ENCODE measurements around the gene EIF4A2. TPM values are rescaled to one million over a fixed set of nuclear protein-coding genes. Genes with fewer than 3 reads are reported as not detected.
A peak's percentile ranks its signal among the peaks of the same experiment; 100 is the strongest.

The EIF4A2 gene
- total RNA-seq: 143 TPM

- DNase-seq (ENCODE audit: low spot score) (peak; percentile 91), ATAC-seq (peak; percentile 89)
Observed at GRCh38 chr3:186783058-186783730, at the start of gene EIF4A2. TSS of gene EIF4A2 (plus strand) at chr3:186783577. CDS start at chr3:186783611, 34 bp downstream.

GRCh38 chr3:186742618-186743380 lies 40.6 kb upstream of the EIF4A2 start:
- DNase-seq (ENCODE audit: low spot score) (peak; percentile 29), ATAC-seq (peak; percentile 38)

DNA sequence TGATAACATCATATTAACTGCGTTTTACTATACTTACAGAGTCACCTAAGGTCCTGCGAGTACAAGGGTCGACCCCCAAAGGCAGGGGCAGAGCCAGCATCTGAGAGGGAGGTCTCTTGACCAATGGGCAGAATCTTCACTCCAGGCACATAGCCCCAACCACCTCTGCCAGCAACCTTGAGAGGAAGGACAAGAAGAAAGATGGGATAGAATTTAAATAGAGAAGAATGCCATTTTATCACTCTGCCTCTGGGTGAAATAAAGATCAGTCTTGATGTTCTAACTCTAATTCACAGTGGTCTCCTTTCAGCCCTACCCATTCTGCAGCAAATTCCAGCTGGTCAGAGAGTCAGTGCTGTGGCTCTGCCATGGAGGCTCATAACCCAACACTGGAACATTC lies 39.7 kb upstream of the EIF4A2 start:
- DNase-seq (ENCODE audit: low spot score) (peak; percentile 36), ATAC-seq (no peak)

DNA sequence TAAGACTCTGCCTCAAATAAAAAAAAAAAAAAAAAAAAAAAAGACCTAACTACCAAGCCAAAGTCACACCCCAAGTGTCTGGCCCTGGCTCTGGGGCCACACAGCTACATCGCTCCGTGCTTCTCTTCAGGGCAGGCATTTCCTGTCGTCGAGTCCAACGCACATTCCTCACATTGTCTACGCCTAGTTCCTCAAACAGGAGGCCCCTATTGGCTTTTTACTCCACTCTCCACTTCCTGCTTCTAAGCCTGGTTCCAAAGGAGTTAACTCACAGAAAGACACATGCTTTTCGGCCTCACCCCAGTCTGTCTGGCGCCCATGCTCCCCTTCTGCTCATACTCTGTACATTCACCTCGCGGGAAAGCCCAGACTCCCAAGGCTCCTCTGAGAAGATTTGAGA lies 37.4 kb upstream of the EIF4A2 start:
- peak; percentile 54 for DNase-seq (ENCODE audit: low spot score)
- ATAC-seq: peak; percentile 66

- DNase-seq (ENCODE audit: low spot score): no peak
- ATAC-seq: no peak
Observed at GRCh38 chr3:186750316-186750715, 33.1 kb upstream of the EIF4A2 start.

DNA sequence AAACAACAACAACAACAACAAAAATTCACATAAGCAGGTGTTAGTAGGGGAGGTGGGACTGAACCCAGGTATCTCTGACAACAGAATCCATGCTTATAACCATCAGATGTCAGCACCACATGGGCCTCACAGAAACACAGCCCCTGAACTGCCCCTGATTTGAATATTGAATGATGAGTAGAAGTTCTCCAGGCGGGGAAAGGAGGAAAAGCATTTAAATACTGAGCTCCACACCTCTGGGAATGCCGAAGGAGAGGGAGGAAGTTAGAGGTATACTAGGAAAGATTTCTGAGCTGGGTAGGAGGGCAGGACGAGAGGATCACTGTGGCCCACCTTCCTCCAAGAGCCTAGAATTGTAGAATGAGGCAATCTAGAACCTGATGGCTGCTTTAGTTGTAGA lies 31.9 kb upstream of the EIF4A2 start:
- DNase-seq (ENCODE audit: low spot score): no peak
- no peak for ATAC-seq

DNA sequence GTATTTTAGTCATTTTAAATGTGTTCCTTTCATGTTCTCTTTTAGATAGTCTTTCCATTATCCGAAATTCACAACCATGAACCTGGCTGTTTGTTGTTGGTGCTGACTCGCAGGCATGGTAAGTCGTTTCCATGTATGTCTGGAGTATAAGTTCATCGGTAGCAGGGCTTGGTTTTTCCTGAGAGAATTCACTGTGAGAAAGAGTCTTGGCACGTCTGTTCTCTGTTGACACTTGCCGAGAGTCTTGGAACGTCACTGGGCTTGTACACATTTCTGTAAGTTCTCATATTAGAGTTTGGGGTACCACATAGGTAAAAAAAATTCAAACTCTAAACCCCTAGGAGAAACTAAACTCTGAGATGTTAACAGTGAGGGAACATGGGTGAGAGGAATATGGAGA lies 29.4 kb upstream of the EIF4A2 start:
- DNase-seq (ENCODE audit: low spot score): no peak
- ATAC-seq: no peak

- ATAC-seq: no peak
- DNase-seq (ENCODE audit: low spot score): no peak
Observed at GRCh38 chr3:186754871-186755270, 28.5 kb upstream of the EIF4A2 start.

DNA sequence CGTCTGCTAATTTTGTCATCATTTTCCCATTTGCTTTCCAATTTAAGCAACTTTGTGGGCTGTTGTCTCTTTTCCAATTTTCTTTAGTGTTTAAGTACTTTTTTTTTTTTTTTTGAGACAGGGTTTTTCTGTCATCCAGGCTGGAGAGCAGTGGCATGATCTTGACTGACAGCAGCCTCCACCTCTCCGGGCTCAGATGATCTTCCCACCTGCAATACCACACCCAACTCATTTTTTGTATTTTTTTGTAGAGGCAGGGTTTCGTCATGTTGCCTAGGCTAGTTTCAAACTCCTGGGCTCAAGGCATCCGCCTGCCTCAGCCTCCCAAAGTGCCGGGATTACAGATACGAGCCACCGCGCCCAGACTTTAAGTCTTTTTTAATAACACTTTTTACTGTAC lies 26.2 kb upstream of the EIF4A2 start:
- DNase-seq (ENCODE audit: low spot score) (no peak), ATAC-seq (no peak)

GRCh38 chr3:186757686-186758220 lies 25.6 kb upstream of the EIF4A2 start:
- no peak for DNase-seq (ENCODE audit: low spot score)
- no peak for ATAC-seq

DNA sequence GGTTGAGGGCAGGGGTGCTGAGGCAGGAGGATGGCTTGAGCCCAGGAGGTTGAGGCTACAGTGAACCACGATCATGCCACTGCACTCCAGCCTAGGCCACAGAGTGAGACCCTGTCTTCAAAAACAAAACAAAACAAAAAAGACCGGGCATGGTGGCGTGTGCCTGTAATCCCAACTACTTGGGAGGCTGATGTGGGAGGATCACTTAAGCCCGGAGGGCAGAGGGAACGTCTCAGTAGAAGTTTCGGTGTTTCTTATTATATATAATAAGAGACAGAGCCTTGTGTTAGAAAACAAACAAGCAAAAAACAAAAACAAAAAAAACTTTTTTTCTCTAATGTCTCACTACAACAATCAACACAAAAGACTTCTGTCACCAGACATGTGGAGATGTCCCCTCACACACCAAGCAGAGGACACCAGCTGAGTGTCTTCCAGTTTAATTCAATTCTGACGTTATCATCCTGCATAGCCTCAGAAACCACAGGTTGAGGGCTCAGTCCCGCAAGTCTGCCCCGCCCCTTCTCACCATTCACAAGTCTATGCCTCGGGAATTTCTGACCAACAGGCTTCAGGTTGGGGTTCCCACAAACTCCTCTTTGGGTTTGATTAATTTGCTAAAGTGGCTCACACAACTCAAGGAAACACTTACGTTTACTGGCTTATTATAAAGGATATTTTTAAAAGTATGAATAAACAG lies 24.0 kb upstream of the EIF4A2 start:
- DNase-seq (ENCODE audit: low spot score): no peak
- no peak for ATAC-seq

DNA sequence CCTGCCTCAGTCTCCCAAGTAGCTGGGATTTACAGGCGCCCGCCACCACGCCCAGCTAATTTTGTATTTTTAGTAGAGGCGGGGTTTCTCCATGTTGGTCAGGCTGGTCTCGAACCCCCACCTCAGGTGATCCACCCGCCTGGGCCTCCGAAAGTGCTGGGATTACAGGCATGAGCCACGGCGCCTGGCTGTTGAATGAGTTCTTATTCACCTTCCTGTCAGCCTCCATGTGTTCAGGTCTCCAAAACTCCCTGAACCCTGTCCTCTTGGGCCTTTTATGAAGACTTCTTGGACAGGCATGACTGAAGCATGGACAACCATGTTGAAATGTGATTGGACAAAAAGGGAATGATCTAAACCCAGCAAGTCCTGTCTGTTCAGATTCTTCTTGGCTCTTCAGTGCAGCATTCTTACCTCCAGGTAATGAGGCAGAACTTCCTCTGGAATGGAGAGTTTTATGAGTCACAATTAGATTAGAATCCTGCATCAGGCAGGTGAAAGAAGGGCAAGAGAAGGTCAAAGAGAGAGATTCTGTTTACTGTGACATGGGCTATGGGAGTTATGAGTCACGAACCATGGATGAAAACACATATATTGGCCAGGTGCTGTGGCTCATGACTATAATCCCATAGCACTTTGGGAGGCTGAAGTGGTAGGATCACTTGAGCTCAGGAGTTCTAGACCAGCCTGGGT lies 23.1 kb upstream of the EIF4A2 start:
- ATAC-seq (no peak), DNase-seq (ENCODE audit: low spot score) (no peak)

GRCh38 chr3:186760897-186761447 lies 22.4 kb upstream of the EIF4A2 start:
- no peak for DNase-seq (ENCODE audit: low spot score)

GRCh38 chr3:186772281-186772694 lies 11.1 kb upstream of the EIF4A2 start:
- DNase-seq (ENCODE audit: low spot score): no peak
- peak; percentile 31 for ATAC-seq

More at GRCh38 chr3:186760897-186761447, 22.4 kb upstream of the EIF4A2 start:
- ATAC-seq: peak; percentile 78

DNA sequence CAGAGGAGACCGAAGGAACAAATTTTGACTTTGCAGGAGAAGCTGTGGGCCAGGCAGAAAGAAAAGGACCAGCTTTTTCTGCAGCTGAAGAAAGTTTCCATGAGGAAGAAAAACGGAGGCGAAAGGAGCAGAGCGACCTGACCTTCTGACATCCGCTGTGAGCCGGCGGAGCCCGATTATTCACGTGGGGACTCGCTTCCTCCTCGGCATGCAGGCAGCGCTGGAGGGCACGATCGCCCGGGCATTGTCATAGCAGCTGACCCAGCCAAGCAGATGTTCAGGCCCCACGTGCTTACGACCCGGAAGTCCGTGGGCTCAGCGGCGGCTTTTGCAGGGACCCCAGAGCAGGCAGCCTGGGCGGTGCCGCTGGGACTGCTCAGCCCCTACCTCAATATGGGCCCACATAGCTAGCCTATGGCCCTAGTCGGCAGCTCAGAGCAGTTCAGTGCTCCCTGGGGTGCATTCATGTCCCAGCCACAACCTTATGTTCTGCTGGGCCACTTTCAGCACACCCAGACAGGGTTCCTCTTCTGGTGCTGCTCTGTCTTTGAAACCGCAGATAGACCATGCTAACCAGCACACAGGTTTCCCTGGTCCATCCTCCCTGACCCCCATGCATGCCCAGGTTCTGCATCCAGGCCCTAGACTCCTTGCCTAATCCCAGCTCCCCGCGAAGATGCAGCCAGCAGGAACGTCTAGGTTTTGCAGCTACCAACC lies 10.5 kb upstream of the EIF4A2 start:
- peak; percentile 71 for DNase-seq (ENCODE audit: low spot score)
- peak; percentile 92 for ATAC-seq

GRCh38 chr3:186775999-186776398 lies 7.4 kb upstream of the EIF4A2 start:
- DNase-seq (ENCODE audit: low spot score) (no peak), ATAC-seq (no peak)

DNA sequence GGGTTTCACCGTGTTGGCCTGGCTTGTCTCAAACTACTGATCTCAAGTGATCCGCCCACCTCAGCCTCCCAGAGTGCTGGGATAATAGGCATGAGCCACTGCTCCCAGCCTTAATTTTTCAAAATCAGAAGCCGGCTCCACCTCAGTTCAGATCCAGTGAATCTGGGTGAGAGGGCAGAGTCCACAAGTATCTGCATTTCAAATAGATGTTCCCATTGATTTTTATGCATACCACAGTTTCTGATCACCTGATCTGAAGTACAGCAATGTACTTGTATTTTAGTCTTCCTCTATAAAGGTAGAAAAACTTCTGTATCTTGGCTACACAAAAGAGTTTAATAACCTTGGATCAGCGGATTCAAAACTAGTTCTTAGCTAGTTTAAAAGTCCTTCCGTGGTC lies 4.2 kb upstream of the EIF4A2 start:
- ATAC-seq (no peak), DNase-seq (ENCODE audit: low spot score) (no peak)

DNA sequence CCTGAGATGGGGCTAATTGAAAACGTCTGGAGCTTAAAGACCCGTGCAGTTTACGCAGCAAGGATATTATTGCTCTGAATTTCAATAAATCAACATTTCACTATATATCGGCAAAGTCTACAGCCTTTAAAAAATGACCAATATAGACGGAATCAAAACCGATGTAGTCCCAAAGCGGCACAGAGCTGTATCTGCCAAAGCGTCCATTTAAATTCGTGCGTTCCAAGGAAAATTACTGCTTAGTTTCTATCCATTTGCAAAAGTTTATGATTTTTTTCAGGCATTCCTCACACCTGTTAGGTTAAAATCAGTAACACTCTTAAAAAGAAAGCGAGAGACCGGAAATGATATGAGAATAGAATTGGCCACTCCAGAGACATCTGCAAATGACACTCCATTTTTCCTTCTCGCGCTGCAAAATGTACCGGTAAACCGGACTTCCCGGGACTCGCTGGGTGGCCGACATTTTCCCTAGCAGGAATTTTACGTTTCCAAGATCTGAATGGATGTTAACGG lies 777 bp upstream of the EIF4A2 start:
- no peak for DNase-seq (ENCODE audit: low spot score)
- peak; percentile 21 for ATAC-seq

DNA sequence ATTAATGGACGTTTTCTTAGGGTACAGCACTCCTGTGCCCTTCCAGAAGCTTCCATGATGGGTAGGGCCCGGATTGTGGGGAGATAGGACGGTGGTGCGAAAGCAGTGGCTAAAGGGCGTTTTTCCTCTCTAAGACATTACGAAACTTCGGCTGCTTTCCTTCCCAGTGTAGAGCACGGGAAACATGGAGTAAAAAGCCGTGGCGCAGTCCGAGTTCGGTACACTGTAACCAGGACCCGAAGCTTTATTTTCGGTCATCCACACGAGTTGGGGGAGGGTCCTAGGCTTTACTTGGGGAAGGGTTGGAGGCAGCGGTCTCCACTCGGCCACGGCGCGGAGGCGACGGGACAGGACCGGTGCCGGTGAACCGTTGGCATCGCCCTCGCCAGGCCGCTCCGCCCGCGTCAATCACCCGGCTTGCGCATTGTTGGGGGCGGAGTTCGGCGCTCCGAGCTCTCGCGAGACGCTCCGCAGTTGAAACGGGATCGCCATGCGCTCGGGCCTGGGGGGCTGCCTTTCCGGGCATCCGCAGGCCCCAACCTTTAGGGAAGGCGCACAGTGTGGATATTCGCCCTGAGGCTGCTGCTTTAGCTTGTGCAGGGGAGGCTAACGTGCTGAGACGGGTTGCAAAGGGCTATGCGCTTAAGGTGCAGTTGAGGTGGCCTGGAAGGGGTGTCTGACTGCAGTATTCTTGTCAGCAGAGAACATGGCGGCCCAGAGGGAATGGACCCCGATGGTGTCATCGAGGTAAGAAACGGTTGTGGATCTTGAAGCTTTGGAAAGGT lies 546 bp downstream of the EIF4A2 start:
- ATAC-seq (peak; percentile 81), DNase-seq (ENCODE audit: low spot score) (peak; percentile 87)

Data from left lobe of liver (tissue), 2 donors.